Measurements from ENCODE around the gene USP21. TPM values are rescaled to one million over a fixed set of nuclear protein-coding genes. Genes with fewer than 3 reads are reported as not detected.
A peak's percentile ranks its signal among the peaks of the same experiment; 100 is the strongest.

The USP21 gene
- total and polyA plus RNA-seq, 2 of the 13 experiments (the other 11 are each of a cell fraction or from before 2014, with no cell fraction given) = 10.1 to 33.1 TPM

DNA sequence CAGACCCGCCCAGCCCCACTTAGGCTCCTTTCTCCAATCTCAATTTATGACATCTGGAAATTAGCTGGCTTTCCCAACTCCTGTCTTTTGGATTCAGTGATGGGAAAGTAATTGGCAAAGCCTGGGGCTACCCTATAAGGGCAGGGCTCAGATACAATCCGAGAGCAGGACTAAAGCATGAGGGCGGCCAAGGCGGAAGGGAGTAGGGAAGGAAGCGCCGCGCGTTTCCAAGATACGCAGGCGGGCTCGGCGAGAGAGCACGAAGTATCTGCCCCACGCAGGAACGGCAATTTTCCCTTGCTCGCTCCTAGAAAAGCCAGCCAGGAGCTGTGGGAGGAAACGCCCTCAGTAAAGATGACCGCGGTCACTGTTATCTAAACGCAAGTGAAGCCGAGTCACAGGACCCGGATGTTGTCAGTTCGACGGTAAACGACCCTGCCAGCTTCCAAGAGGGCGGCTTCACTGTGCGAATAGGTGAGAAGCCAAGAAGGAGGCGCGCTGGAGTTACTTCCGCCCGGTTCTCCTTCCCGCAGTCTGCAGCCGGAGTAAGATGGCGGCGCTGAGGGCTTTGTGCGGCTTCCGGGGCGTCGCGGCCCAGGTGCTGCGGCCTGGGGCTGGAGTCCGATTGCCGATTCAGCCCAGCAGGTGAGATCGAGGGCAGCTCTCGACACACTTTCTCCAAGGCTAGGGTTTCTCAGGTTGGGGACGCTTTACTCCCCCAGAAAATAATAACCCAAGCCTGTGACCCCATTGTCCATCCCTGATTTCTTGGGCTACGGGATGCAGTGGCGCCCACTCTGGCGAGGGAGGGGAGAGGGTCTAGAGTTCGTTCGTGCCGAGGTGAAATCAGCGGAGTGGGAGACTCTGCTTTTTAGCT, 42.8 kb downstream of the USP21 start, which contains the start of gene NDUFS2 (continued):
- TF ChIP-seq, protein P1, sequence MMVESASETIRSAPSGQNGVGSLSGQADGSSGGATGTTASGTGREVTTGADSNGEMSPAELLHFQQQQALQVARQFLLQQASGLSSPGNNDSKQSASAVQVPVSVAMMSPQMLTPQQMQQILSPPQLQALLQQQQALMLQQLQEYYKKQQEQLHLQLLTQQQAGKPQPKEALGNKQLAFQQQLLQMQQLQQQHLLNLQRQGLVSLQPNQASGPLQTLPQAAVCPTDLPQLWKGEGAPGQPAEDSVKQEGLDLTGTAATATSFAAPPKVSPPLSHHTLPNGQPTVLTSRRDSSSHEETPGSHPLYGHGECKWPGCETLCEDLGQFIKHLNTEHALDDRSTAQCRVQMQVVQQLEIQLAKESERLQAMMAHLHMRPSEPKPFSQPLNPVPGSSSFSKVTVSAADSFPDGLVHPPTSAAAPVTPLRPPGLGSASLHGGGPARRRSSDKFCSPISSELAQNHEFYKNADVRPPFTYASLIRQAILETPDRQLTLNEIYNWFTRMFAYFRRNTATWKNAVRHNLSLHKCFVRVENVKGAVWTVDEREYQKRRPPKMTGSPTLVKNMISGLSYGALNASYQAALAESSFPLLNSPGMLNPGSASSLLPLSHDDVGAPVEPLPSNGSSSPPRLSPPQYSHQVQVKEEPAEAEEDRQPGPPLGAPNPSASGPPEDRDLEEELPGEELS (CRISPR knock-in tag; IDR thresholded peaks at IDR 0.05) = peak; percentile 65; the same call in 1 of the 2 replicates
- TF ChIP-seq, protein P2, sequence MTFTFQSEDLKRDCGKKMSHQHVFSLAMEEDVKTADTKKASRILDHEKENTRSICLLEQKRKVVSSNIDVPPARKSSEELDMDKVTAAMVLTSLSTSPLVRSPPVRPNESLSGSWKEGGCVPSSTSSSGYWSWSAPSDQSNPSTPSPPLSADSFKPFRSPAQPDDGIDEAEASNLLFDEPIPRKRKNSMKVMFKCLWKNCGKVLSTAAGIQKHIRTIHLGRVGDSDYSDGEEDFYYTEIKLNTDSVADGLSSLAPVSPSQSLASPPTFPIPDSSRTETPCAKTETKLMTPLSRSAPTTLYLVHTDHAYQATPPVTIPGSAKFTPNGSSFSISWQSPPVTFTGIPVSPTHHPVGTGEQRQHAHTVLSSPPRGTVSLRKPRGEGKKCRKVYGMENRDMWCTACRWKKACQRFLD (CRISPR knock-in tag; IDR thresholded peaks at IDR 0.05; ENCODE audit: borderline replicate concordance) = no peak
- TF ChIP-seq ZNF652 (CRISPR knock-in tag; IDR thresholded peaks at IDR 0.05; ENCODE audit: borderline replicate concordance, low read depth) (no peak; the same call in 1 of the 2 replicates), KAT7 (CRISPR knock-in tag; IDR thresholded peaks at IDR 0.05; ENCODE audit: borderline replicate concordance) (peak; percentile 80; the same call in 1 of the 2 replicates), NR2F6 (IDR thresholded peaks at IDR 0.05) (no peak), NR2F6 (CRISPR knock-in tag; IDR thresholded peaks at IDR 0.05) (no peak; the same call in 1 of the 2 replicates), PHF21A (CRISPR knock-in tag; IDR thresholded peaks at IDR 0.05) (0 out of 2 replicates have a peak, but pooled peaks have one; percentile 26), ZNF720 (CRISPR knock-in tag; IDR thresholded peaks at IDR 0.05) (no peak), SIX4 (CRISPR knock-in tag; IDR thresholded peaks at IDR 0.05) (peak; percentile 19; the same call in 1 of the 2 replicates), MAZ (IDR thresholded peaks at IDR 0.05; ENCODE audit: borderline replicate concordance, low read depth, low read length) (no peak), MAZ (CRISPR knock-in tag; IDR thresholded peaks at IDR 0.05; ENCODE audit: low read depth) (peak; percentile 67), IRF2 (CRISPR knock-in tag; IDR thresholded peaks at IDR 0.05) (peak; percentile 76; the same call in 1 of the 2 replicates), ZNF335 (CRISPR knock-in tag; IDR thresholded peaks at IDR 0.05) (peak; percentile 84)
- TF ChIP-seq, protein P3, sequence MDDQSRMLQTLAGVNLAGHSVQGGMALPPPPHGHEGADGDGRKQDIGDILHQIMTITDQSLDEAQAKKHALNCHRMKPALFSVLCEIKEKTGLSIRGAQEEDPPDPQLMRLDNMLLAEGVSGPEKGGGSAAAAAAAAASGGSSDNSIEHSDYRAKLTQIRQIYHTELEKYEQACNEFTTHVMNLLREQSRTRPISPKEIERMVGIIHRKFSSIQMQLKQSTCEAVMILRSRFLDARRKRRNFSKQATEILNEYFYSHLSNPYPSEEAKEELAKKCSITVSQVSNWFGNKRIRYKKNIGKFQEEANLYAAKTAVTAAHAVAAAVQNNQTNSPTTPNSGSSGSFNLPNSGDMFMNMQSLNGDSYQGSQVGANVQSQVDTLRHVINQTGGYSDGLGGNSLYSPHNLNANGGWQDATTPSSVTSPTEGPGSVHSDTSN (CRISPR knock-in tag; IDR thresholded peaks at IDR 0.05; ENCODE audit: borderline replicate concordance) = no peak
- TF ChIP-seq, protein P4, sequence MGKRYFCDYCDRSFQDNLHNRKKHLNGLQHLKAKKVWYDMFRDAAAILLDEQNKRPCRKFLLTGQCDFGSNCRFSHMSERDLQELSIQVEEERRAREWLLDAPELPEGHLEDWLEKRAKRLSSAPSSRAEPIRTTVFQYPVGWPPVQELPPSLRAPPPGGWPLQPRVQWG (CRISPR knock-in tag; IDR thresholded peaks at IDR 0.05; ENCODE audit: borderline replicate concordance, low read depth) = no peak
- TF ChIP-seq, protein P5, sequence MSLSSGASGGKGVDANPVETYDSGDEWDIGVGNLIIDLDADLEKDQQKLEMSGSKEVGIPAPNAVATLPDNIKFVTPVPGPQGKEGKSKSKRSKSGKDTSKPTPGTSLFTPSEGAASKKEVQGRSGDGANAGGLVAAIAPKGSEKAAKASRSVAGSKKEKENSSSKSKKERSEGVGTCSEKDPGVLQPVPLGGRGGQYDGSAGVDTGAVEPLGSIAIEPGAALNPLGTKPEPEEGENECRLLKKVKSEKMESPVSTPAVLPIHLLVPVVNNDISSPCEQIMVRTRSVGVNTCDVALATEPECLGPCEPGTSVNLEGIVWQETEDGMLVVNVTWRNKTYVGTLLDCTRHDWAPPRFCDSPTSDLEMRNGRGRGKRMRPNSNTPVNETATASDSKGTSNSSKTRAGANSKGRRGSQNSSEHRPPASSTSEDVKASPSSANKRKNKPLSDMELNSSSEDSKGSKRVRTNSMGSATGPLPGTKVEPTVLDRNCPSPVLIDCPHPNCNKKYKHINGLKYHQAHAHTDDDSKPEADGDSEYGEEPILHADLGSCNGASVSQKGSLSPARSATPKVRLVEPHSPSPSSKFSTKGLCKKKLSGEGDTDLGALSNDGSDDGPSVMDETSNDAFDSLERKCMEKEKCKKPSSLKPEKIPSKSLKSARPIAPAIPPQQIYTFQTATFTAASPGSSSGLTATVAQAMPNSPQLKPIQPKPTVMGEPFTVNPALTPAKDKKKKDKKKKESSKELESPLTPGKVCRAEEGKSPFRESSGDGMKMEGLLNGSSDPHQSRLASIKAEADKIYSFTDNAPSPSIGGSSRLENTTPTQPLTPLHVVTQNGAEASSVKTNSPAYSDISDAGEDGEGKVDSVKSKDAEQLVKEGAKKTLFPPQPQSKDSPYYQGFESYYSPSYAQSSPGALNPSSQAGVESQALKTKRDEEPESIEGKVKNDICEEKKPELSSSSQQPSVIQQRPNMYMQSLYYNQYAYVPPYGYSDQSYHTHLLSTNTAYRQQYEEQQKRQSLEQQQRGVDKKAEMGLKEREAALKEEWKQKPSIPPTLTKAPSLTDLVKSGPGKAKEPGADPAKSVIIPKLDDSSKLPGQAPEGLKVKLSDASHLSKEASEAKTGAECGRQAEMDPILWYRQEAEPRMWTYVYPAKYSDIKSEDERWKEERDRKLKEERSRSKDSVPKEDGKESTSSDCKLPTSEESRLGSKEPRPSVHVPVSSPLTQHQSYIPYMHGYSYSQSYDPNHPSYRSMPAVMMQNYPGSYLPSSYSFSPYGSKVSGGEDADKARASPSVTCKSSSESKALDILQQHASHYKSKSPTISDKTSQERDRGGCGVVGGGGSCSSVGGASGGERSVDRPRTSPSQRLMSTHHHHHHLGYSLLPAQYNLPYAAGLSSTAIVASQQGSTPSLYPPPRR (CRISPR knock-in tag; IDR thresholded peaks at IDR 0.05; ENCODE audit: borderline replicate concordance) = peak; percentile 58; the same call in 1 of the 2 replicates
- TF ChIP-seq, protein P6, sequence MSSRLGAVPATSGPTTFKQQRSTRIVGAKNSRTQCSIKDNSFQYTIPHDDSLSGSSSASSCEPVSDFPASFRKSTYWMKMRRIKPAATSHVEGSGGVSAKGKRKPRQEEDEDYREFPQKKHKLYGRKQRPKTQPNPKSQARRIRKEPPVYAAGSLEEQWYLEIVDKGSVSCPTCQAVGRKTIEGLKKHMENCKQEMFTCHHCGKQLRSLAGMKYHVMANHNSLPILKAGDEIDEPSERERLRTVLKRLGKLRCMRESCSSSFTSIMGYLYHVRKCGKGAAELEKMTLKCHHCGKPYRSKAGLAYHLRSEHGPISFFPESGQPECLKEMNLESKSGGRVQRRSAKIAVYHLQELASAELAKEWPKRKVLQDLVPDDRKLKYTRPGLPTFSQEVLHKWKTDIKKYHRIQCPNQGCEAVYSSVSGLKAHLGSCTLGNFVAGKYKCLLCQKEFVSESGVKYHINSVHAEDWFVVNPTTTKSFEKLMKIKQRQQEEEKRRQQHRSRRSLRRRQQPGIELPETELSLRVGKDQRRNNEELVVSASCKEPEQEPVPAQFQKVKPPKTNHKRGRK (CRISPR knock-in tag; IDR thresholded peaks at IDR 0.05) = no peak
